CD4-positive, alpha-beta memory T cell (primary cell): Measurements from ENCODE around the gene CCL24. TPM values are rescaled to one million over a fixed set of nuclear protein-coding genes. Genes with fewer than 3 reads are reported as not detected.
"Not testable (repeated sequence)": the region's sequence is repeated elsewhere in the genome, so short reads cannot be mapped to it uniquely, and the experiment has no call there.

Source experiments
- CTCF ChIA-PET: fragments of 350-600 bp; sonication (Branson Sonifier 250); formaldehyde crosslinking; loops from one replicate; lab custom pipeline; 2021; ENCODE audit warnings: inconsistent platforms; ENCODE audit not compliant: partially characterized antibody; lab: Charles Lee
- POLR2A ChIA-PET: fragments of 350-600 bp; sonication (Branson Sonifier 250); formaldehyde crosslinking; loops from one replicate; lab custom pipeline; 2021; ENCODE audit not compliant: partially characterized antibody; lab: Charles Lee
- DNase-seq, 5 donors: peaks; one replicate each; pipeline versions ENCODE4 v3.0.0 to v3.0.0-alpha.2; 2020 to 2022; ENCODE audit warnings: mixed read lengths in 1 of 5
- H3K27ac ChIP-seq: one replicate; pipeline ENCODE4 v1.7.0; 2013; ENCODE audit warnings: low read depth, low read length
- H3K27me3 ChIP-seq: 2 replicates; pipeline ENCODE4 v1.7.0; 2013; ENCODE audit warnings: mild to moderate bottlenecking, low read length, moderate library complexity; ENCODE audit not compliant: insufficient read depth
- H3K36me3 ChIP-seq: 2 replicates; pipeline ENCODE4 v1.7.0; 2013; ENCODE audit warnings: mild to moderate bottlenecking, low read length, moderate library complexity; ENCODE audit not compliant: insufficient read depth
- H3K4me1 ChIP-seq: 2 replicates; pipeline ENCODE4 v1.7.0; 2013; ENCODE audit warnings: mild to moderate bottlenecking, low read length, moderate library complexity; ENCODE audit not compliant: insufficient read depth
- H3K4me3 ChIP-seq, 2 donors: one replicate each; pipeline ENCODE4 v1.7.0; 2013; ENCODE audit warnings: low read length in 2 of 2, mild to moderate bottlenecking in 1 of 2
- H3K9me3 ChIP-seq, 2 donors: one replicate each; pipeline ENCODE4 v1.7.0; 2013; ENCODE audit warnings: low read length in 2 of 2, control low read depth in 1 of 2; ENCODE audit not compliant: control insufficient read depth in 1 of 2
- H3K27ac Mint-ChIP-seq, 7 donors: one replicate each; pipeline ENCODE4 v1.8.0; 2020 to 2021; ENCODE audit warnings: mixed read lengths in 7 of 7, mild to moderate bottlenecking in 6 of 7, inconsistent platforms in 3 of 7, moderate library complexity in 3 of 7
- H3K27me3 Mint-ChIP-seq, 2 donors: one replicate each; pipeline ENCODE4 v1.8.0; 2020 to 2021; ENCODE audit warnings: mixed read lengths in 2 of 2
- H3K36me3 Mint-ChIP-seq, 2 donors: one replicate each; pipeline ENCODE4 v1.8.0; 2020 to 2021; ENCODE audit warnings: mixed read lengths in 2 of 2, inconsistent platforms in 1 of 2, mild to moderate bottlenecking in 1 of 2
- H3K4me1 Mint-ChIP-seq, 4 donors: one replicate each; pipeline ENCODE4 v1.8.0; 2020 to 2021; ENCODE audit warnings: mixed read lengths in 4 of 4, mild to moderate bottlenecking in 1 of 4
- H3K4me3 Mint-ChIP-seq, 8 donors: one replicate each; pipeline ENCODE4 v1.8.0; 2020 to 2021; ENCODE audit warnings: mixed read lengths in 8 of 8, mild to moderate bottlenecking in 7 of 8, moderate library complexity in 6 of 8, inconsistent platforms in 3 of 8
- H3K9me3 Mint-ChIP-seq, 8 donors: one replicate each; pipeline ENCODE4 v1.8.0; 2020 to 2021; ENCODE audit warnings: mixed read lengths in 8 of 8, mild to moderate bottlenecking in 5 of 8, inconsistent platforms in 3 of 8, moderate library complexity in 1 of 8
- intact Hi-C: fragments of 100-400 bp; cut with micrococcal nuclease; formaldehyde crosslinking; loops from one replicate; pipeline ENCODE4 v1.15.1; 2023
- polyA plus RNA-seq, 2 donors: library from polyadenylated mRNA; unstranded; fragments of 300-500 nt; fragmentation: Illumina TruSeq; gene quantifications; one replicate each; pipeline ENCODE4 v1.2.3, GENCODE V29; 2021
- total RNA-seq, 2 experiments: library from RNA; stranded (reverse); gene quantifications; one replicate each; pipeline ENCODE4 v1.2.3, GENCODE V29; 2021

CCL24 gene
- total and polyA plus RNA-seq, 4 experiments from 2014 or later: not detected

GRCh38 chr7:75849573-75849972, 36.0 kb upstream of the CCL24 start:
- intact Hi-C loops: no loop called here
- no peaks in the 10 kb centered on the region for H3K27me3 Mint-ChIP-seq
- Histone ChIP-seq H3K9me3 (no peaks in the 10 kb centered on the region), H3K27ac (no peak overlapping the region), H3K4me3 (no peak overlapping the region), H3K27me3 (no peaks in the 10 kb centered on the region), H3K4me1 (no peaks in the 10 kb centered on the region), H3K36me3 (no peaks in the 10 kb centered on the region)
- H3K4me3 Mint-ChIP-seq: no peak overlapping the region
- CTCF ChIA-PET: no interaction called here
- H3K9me3 Mint-ChIP-seq: no peaks in the 10 kb centered on the region
- peaks cover 0 to 3% (median 0%) of the 10 kb centered on the region in 4 donors for H3K4me1 Mint-ChIP-seq
- no peak for DNase-seq
- H3K36me3 Mint-ChIP-seq: no peaks in the 10 kb centered on the region
- POLR2A ChIA-PET: no interaction called here
- H3K27ac Mint-ChIP-seq: no peak overlapping the region

DNA sequence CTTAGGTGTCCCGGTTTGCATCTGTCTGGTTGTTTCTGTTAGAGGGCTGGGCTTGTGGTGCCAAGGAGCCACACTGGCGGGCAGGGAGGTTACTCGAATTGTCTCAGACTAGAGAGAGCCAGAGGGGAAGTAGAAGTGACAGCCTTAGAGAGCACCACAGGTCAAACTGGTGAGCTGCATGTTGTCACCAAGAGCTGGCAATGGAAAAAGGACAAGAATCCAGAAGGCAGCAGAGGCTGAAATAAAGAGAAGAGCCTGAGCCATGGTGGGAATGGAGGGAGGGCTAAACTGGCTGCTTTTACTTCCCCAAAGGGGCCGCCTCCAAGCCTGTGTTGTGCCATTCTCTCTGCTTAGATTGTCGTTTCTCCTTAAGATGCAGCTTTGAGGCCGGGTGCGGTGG, 34.1 kb upstream of the CCL24 start:
- no peak overlapping the region for H3K27ac Mint-ChIP-seq
- H3K36me3 Mint-ChIP-seq: no peaks in the 10 kb centered on the region
- H3K27ac ChIP-seq: no peak overlapping the region

DNA sequence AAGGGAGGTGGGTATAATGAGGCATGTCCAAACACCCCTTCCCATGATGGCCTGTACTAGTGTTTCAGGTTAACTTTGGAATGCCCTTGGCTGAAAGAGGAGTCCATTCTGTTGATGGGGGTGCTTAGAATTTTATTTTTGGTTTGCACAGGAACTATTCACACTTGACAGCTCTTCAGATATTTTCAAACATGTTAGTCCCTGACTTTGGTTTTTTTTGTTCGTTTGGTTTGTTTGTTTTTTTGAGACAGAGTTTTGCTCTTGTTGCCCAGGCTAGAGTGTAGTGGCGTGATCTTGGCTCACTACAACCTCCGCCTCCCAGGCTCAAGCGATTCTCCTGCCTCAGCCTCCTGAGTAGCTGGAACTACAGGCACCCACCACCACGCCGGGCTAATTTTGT, 31.5 kb upstream of the CCL24 start:
- DNase-seq, H3K4me3 Mint-ChIP-seq, H3K9me3 Mint-ChIP-seq, intact Hi-C loops, H3K36me3 Mint-ChIP-seq, POLR2A ChIA-PET, H3K4me1 Mint-ChIP-seq, H3K27me3 Mint-ChIP-seq, H3K9me3 ChIP-seq, H3K36me3 ChIP-seq, H3K27ac ChIP-seq, H3K4me3 ChIP-seq, H3K4me1 ChIP-seq, H3K27me3 ChIP-seq: not testable (repeated sequence)
- CTCF ChIA-PET: interaction anchor here (1.2 to 1.7 kb wide), 2 partner anchors 19 to 174 kb away, joined by 3 read pairs; no protein-coding TSS in a partner anchor
- peak overlapping the region in 1 of 7 donors; percentile 24 for H3K27ac Mint-ChIP-seq

More for the DNA sequence above, 34.1 kb upstream of the CCL24 start:
- Mint-ChIP-seq H3K27me3 (no peaks in the 10 kb centered on the region), H3K4me1 (peaks cover 0 to 9% (median 2%) of the 10 kb centered on the region in 4 donors), H3K4me3 (no peak overlapping the region), H3K9me3 (no peaks in the 10 kb centered on the region)
- no peaks in the 10 kb centered on the region for H3K36me3 ChIP-seq
- DNase-seq: no peak
- no peaks in the 10 kb centered on the region for H3K27me3 ChIP-seq
- no peak overlapping the region for H3K4me3 ChIP-seq
- POLR2A ChIA-PET: interaction anchor here (1.4 kb wide), 1 partner anchor 31 kb away, joined by 3 read pairs; the partner anchor contains the start of gene RHBDD2
- CTCF ChIA-PET: no interaction called here
- H3K4me1 ChIP-seq: no peaks in the 10 kb centered on the region
- intact Hi-C loops: no loop called here
- no peaks in the 10 kb centered on the region for H3K9me3 ChIP-seq

DNA sequence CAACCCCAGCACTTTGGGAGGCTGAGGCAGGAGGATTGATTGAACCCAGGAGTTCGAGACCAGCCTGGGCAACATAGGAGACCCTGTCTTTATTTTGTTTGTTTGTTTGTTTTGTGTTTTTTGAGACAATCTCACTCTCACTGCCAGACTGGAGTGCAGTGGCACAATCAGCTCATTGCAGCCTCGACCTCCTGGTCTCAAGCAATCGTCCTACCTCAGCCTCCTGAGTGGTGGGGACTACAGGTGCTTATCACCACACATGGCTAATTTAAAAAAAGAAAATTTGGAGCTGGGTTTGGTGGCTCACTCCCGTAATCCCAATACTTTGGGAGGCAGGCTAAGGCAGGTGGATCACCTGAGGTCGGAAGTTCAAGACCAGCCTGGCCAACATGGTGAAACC, 30.6 kb upstream of the CCL24 start:
- no peaks in the 10 kb centered on the region for H3K9me3 Mint-ChIP-seq
- H3K4me3 Mint-ChIP-seq: no peak overlapping the region
- Histone ChIP-seq H3K9me3 (no peaks in the 10 kb centered on the region), H3K36me3 (no peaks in the 10 kb centered on the region), H3K4me1 (no peaks in the 10 kb centered on the region), H3K27me3 (no peaks in the 10 kb centered on the region), H3K4me3 (no peak overlapping the region), H3K27ac (no peak overlapping the region)
- intact Hi-C loops: no loop called here
- H3K36me3 Mint-ChIP-seq: no peaks in the 10 kb centered on the region
- peaks cover 0 to 8% (median 2%) of the 10 kb centered on the region in 4 donors for H3K4me1 Mint-ChIP-seq
- ChIA-PET CTCF (no interaction called here), POLR2A (no interaction called here)
- H3K27me3 Mint-ChIP-seq: no peaks in the 10 kb centered on the region
- DNase-seq: no peak
- H3K27ac Mint-ChIP-seq: no peak overlapping the region

DNA sequence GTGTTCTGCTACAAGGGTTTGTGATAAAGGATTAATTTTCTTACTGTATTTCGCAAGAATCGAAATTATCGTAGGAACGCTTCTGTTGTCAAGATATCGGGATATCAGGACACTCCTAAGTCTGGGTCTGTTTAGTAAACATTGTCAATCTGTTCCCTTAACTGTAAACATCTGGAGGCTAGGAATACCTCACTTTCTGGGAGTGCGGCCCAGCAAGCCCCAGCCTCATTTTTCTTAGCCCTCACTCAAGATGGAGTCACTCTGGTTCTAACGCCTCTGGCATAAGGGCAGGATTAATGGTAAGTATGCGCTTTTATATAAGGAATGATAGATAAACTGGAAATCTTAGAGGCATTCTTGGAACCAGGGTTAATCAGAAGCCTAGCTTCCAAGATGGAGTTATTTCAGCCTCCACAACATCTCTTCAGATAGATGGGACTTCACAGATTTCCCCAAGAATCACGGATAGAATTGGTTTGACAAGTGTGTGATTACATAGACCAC, 30.1 kb upstream of the CCL24 start:
- ChIA-PET CTCF (no interaction called here), POLR2A (no interaction called here)
- intact Hi-C loops: no loop called here
- peaks cover 0 to 8% (median 2%) of the 10 kb centered on the region in 4 donors for H3K4me1 Mint-ChIP-seq
- Histone ChIP-seq H3K4me1 (no peaks in the 10 kb centered on the region), H3K36me3 (no peaks in the 10 kb centered on the region), H3K4me3 (no peak overlapping the region), H3K9me3 (no peaks in the 10 kb centered on the region), H3K27me3 (no peaks in the 10 kb centered on the region), H3K27ac (no peak overlapping the region)
- H3K36me3 Mint-ChIP-seq: no peaks in the 10 kb centered on the region
- H3K27me3 Mint-ChIP-seq: no peaks in the 10 kb centered on the region
- H3K9me3 Mint-ChIP-seq: no peaks in the 10 kb centered on the region
- no peak overlapping the region for H3K4me3 Mint-ChIP-seq
- DNase-seq: no peak
- H3K27ac Mint-ChIP-seq: no peak overlapping the region

- H3K27ac ChIP-seq: no peak overlapping the region
- no peak overlapping the region for H3K4me3 Mint-ChIP-seq
- ChIA-PET POLR2A (no interaction called here), CTCF (no interaction called here)
- intact Hi-C loops: no loop called here
- no peaks in the 10 kb centered on the region for H3K9me3 ChIP-seq
- no peaks in the 10 kb centered on the region for H3K9me3 Mint-ChIP-seq
- H3K36me3 Mint-ChIP-seq: no peaks in the 10 kb centered on the region
- peaks cover 0 to 8% (median 2%) of the 10 kb centered on the region in 4 donors for H3K4me1 Mint-ChIP-seq
- peak overlapping the region in 1 of 7 donors; percentile 26 for H3K27ac Mint-ChIP-seq
- H3K27me3 ChIP-seq: no peaks in the 10 kb centered on the region
- DNase-seq: no peak
- H3K27me3 Mint-ChIP-seq: no peaks in the 10 kb centered on the region
- no peak overlapping the region for H3K4me3 ChIP-seq
- H3K4me1 ChIP-seq: no peaks in the 10 kb centered on the region
- H3K36me3 ChIP-seq: no peaks in the 10 kb centered on the region
Measured at GRCh38 chr7:75842836-75843446, 29.3 kb upstream of the CCL24 start.

DNA sequence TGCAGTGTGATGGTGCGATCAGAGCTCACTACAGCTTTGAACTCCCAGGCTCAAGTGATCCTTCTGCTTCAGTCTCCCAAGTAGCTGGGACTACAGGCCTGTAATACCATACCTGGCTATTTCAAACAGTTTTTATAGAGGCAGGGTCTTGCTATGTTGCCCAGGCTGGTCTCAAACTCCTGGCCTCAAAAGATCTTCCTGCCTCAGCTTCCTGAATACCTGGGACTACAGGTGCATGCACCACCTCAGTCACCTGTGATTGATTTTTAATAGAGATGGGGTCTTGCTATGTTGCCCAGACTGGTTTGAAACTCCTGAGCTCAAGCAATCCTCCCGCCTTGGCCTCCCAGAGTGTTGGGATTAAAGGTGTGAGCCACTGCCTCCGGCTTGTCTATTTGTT, 26.4 kb upstream of the CCL24 start:
- H3K4me3 Mint-ChIP-seq: no peak overlapping the region
- H3K9me3 Mint-ChIP-seq: no peaks in the 10 kb centered on the region
- ChIA-PET POLR2A (no interaction called here), CTCF (no interaction called here)
- Histone ChIP-seq H3K27ac (no peak overlapping the region), H3K36me3 (no peaks in the 10 kb centered on the region), H3K4me3 (no peak overlapping the region), H3K9me3 (no peaks in the 10 kb centered on the region), H3K27me3 (no peaks in the 10 kb centered on the region), H3K4me1 (no peaks in the 10 kb centered on the region)
- no peaks in the 10 kb centered on the region for H3K27me3 Mint-ChIP-seq
- DNase-seq: no peak
- H3K4me1 Mint-ChIP-seq: peaks cover 0 to 8% (median 2%) of the 10 kb centered on the region in 4 donors
- intact Hi-C loops: no loop called here
- no peaks in the 10 kb centered on the region for H3K36me3 Mint-ChIP-seq
- no peak overlapping the region for H3K27ac Mint-ChIP-seq
